Activated T-helper 17 cell treated with anti-CD3 and anti-CD28 coated beads, Interleukin-2, amount 50 U/mL, for 72 hours (primary cell): ENCODE data around the gene OR11L1. TPM values are rescaled to one million over a fixed set of nuclear protein-coding genes. Genes with fewer than 3 reads are reported as not detected.

ENCODE experiments used
- ATAC-seq: fragments of 150-1000 bp; cut with Tn5 transposase; replicated peaks from 2 replicates; pipeline ENCODE4 v1.10.0; 2021; ENCODE audit warnings: mild to moderate bottlenecking, moderate library complexity
- H3K27ac Mint-ChIP-seq: one replicate; pipeline ENCODE4 v1.8.0; 2022; ENCODE audit warnings: mixed read lengths
- H3K27me3 Mint-ChIP-seq: one replicate; pipeline ENCODE4 v1.8.0; 2022; ENCODE audit warnings: mixed read lengths
- H3K36me3 Mint-ChIP-seq: one replicate; pipeline ENCODE4 v1.8.0; 2022; ENCODE audit warnings: low read depth, mild to moderate bottlenecking, mixed read lengths
- H3K4me1 Mint-ChIP-seq: one replicate; pipeline ENCODE4 v1.8.0; 2022; ENCODE audit warnings: mixed read lengths
- H3K4me3 Mint-ChIP-seq: one replicate; pipeline ENCODE4 v1.8.0; 2022; ENCODE audit warnings: mild to moderate bottlenecking, mixed read lengths
- H3K9me3 Mint-ChIP-seq: one replicate; pipeline ENCODE4 v1.8.0; 2022; ENCODE audit warnings: mixed read lengths
- total RNA-seq, 2 donors: library from RNA; stranded (reverse); gene quantifications; one replicate each; pipeline ENCODE4 v1.2.3, GENCODE V29; 2022

OR11L1 gene, protein sequence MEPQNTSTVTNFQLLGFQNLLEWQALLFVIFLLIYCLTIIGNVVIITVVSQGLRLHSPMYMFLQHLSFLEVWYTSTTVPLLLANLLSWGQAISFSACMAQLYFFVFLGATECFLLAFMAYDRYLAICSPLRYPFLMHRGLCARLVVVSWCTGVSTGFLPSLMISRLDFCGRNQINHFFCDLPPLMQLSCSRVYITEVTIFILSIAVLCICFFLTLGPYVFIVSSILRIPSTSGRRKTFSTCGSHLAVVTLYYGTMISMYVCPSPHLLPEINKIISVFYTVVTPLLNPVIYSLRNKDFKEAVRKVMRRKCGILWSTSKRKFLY
- total RNA-seq: not detected

GRCh38 chr1:247841796-247842195 is at the start of gene OR11L1:
Gene OR11L1 (minus strand): TSS chr1:247841896. CDS start chr1:247841896, 0 bp downstream.
- no peak for ATAC-seq
- no peaks in the 10 kb centered on the region for H3K9me3 Mint-ChIP-seq
- H3K4me3 Mint-ChIP-seq: no peak within 1 kb of the TSS
- H3K27ac Mint-ChIP-seq: no peak within 1 kb of the TSS
- no peaks in the 10 kb centered on the region for H3K4me1 Mint-ChIP-seq
- peaks cover 3% of the 10 kb centered on the region for H3K27me3 Mint-ChIP-seq
- no peaks in the 10 kb centered on the region for H3K36me3 Mint-ChIP-seq

DNA sequence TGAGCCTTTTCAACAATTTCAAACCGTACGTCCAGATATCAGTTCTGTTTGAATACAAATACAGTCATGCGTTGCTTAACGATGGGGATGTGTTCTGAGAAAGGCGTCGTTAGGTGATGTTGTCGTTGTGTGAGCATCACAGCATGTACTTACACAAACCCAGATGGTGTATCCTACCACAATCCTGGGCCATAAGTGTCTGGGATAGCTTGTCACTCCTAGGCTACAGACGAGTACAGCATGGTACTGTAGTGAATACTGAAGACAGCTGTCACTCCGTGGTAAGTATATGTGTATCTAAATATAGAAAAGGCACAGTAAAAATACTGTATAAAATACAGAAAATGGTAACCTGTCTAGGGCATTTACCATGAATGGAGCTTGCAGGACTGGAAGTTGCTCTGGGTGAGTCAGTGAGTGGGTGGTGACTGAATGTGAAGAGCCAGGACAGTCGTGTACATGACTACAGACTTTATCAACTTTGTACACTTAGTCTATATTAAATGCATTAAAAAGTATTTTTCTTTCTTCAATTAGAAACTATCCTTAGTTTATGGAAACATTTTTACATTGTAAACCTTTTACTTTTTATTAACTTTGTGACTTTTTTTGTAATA is 43.2 kb upstream of the OR11L1 start:
- no peaks in the 10 kb centered on the region for H3K27me3 Mint-ChIP-seq
- H3K27ac Mint-ChIP-seq: no peak overlapping the region
- no peak overlapping the region for H3K4me3 Mint-ChIP-seq
- ATAC-seq: no peak
- H3K4me1 Mint-ChIP-seq: no peaks in the 10 kb centered on the region
- no peaks in the 10 kb centered on the region for H3K9me3 Mint-ChIP-seq
- no peaks in the 10 kb centered on the region for H3K36me3 Mint-ChIP-seq

DNA sequence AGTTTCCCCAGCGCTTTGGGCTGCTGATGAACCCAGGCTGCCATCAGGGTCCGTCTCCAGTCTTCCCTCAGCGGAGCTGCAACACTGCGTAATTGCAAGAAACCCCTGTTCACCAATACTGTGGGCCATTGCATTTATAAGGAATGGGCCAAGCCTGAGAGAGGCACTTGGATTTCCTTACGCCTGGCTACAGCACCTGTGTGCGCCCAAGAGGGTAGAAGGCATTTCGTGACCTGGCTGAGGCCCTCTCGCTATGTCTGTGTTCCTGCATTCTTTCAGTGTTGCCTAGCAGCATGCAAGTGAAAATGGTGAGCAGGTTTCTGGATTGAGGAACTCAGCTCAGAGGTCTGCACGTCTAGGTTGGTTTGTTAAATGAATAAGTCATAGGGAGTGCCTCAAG is 41.6 kb upstream of the OR11L1 start:
- Mint-ChIP-seq H3K36me3 (no peaks in the 10 kb centered on the region), H3K4me1 (no peaks in the 10 kb centered on the region), H3K4me3 (no peak overlapping the region), H3K27ac (no peak overlapping the region), H3K9me3 (no peaks in the 10 kb centered on the region), H3K27me3 (peaks cover 9% of the 10 kb centered on the region)
- no peak for ATAC-seq

DNA sequence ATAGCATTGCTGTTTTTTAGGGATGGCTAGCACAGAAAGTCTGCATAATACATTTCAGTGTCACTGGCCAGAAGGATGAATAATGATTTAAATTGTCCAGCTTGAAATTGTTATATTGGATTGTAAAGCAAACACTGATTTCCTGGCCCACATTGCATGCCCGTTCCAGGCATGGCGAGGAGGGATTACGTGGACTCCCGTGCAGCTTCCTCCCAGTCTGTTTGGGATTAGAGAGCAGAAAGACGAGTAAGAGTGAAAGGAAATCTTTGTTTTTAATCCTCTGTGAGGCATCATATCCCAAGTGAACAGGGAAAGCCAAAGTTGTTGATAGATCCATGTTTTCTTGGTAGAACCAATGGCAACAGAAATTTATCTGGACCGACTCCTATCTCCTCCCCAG is 23.7 kb upstream of the OR11L1 start:
- H3K27ac Mint-ChIP-seq: no peak overlapping the region
- no peaks in the 10 kb centered on the region for H3K36me3 Mint-ChIP-seq
- H3K9me3 Mint-ChIP-seq: peaks cover 6% of the 10 kb centered on the region
- H3K4me1 Mint-ChIP-seq: no peaks in the 10 kb centered on the region
- H3K4me3 Mint-ChIP-seq: no peak overlapping the region
- H3K27me3 Mint-ChIP-seq: peaks cover 13% of the 10 kb centered on the region
- no peak for ATAC-seq

DNA sequence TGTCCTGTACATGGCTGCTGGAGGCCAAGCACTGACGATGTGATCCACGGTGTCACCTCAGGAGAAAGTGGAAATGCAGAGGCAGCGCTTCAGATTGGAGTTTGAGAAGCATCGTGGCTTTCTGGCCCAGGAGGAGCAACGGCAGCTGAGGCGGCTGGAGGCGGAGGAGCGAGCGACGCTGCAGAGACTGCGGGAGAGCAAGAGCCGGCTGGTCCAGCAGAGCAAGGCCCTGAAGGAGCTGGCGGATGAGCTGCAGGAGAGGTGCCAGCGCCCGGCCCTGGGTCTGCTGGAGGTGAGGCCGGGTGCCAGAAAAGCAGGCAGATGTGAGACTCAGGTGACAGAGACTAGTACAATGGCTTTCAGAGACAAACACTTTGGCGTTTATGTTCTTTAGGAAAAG is 22.9 kb upstream of the OR11L1 start:
- Mint-ChIP-seq H3K4me3 (no peak overlapping the region), H3K9me3 (peaks cover 4% of the 10 kb centered on the region), H3K4me1 (no peaks in the 10 kb centered on the region), H3K27me3 (peaks cover 17% of the 10 kb centered on the region), H3K27ac (no peak overlapping the region), H3K36me3 (no peaks in the 10 kb centered on the region)
- no peak for ATAC-seq

GRCh38 chr1:247862756-247863155 is 21.1 kb upstream of the OR11L1 start:
- Mint-ChIP-seq H3K36me3 (no peaks in the 10 kb centered on the region), H3K4me3 (no peak overlapping the region), H3K4me1 (no peaks in the 10 kb centered on the region), H3K27ac (no peak overlapping the region), H3K27me3 (peaks cover 29% of the 10 kb centered on the region), H3K9me3 (no peaks in the 10 kb centered on the region)
- no peak for ATAC-seq

DNA sequence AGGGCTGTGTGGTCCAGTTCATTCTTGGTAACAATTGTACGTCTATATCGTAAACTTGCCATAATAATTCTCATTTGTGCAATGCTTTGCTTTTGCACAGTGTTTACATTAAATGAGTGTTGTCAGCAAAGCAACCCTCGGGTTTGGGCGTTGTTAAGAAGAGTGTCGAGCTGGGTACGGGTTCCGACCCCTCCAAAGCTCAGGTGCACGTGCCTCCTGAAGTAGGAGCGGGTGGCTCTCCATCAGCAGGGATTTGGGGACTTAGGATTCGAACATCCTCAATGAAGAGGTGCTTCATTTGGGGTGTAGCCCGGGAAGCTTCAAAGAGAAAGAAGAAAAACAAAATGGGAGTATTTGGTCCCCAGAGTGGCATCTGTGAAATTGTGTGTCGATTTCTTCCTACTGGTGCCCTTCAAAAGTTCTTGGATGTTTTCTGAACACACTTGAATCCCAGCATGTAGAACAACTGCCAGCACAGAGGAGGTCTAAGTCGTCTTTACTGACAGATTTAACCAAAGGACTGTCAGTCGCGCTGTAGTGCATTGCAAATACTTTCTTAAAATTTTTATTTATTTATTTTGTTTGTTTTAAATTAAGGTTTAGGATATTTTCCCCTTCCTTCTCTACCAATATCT is 16.4 kb upstream of the OR11L1 start:
- Mint-ChIP-seq H3K36me3 (no peaks in the 10 kb centered on the region), H3K27me3 (peaks cover 45% of the 10 kb centered on the region), H3K4me1 (no peaks in the 10 kb centered on the region), H3K4me3 (peak overlapping the region; percentile 64), H3K9me3 (no peaks in the 10 kb centered on the region), H3K27ac (no peak overlapping the region)
- ATAC-seq: no peak

- peak; percentile 66 for ATAC-seq
- Mint-ChIP-seq H3K4me3 (peak within 1 kb of the TSS; percentile 64), H3K4me1 (no peaks in the 10 kb centered on the region), H3K27ac (no peak within 1 kb of the TSS), H3K36me3 (no peaks in the 10 kb centered on the region), H3K27me3 (peaks cover 46% of the 10 kb centered on the region), H3K9me3 (no peaks in the 10 kb centered on the region)
Measured at GRCh38 chr1:247857069-247857984, 15.6 kb upstream of the OR11L1 start, which contains the start of gene TRIM58. Gene TRIM58 (plus strand): TSS chr1:247857187. CDS start chr1:247857247, 60 bp downstream.

- Mint-ChIP-seq H3K36me3 (no peaks in the 10 kb centered on the region), H3K27ac (no peak overlapping the region), H3K9me3 (no peaks in the 10 kb centered on the region), H3K27me3 (peaks cover 43% of the 10 kb centered on the region), H3K4me1 (no peaks in the 10 kb centered on the region), H3K4me3 (peak overlapping the region; percentile 64)
- ATAC-seq: no peak
Measured at GRCh38 chr1:247855911-247856310, 14.2 kb upstream of the OR11L1 start.

- no peak for ATAC-seq
- Mint-ChIP-seq H3K9me3 (no peaks in the 10 kb centered on the region), H3K4me1 (no peaks in the 10 kb centered on the region)
Measured at GRCh38 chr1:247854899-247855545, 13.3 kb upstream of the OR11L1 start.

GRCh38 chr1:247849616-247850015 is 7.9 kb upstream of the OR11L1 start:
- no peak overlapping the region for H3K27ac Mint-ChIP-seq
- peaks cover 8% of the 10 kb centered on the region for H3K27me3 Mint-ChIP-seq
- no peaks in the 10 kb centered on the region for H3K9me3 Mint-ChIP-seq
- H3K36me3 Mint-ChIP-seq: no peaks in the 10 kb centered on the region
- ATAC-seq: no peak
- H3K4me1 Mint-ChIP-seq: no peaks in the 10 kb centered on the region
- no peak overlapping the region for H3K4me3 Mint-ChIP-seq

More at GRCh38 chr1:247854899-247855545, 13.3 kb upstream of the OR11L1 start:
- Mint-ChIP-seq H3K27me3 (peaks cover 35% of the 10 kb centered on the region), H3K36me3 (no peaks in the 10 kb centered on the region), H3K27ac (no peak overlapping the region), H3K4me3 (no peak overlapping the region)

DNA sequence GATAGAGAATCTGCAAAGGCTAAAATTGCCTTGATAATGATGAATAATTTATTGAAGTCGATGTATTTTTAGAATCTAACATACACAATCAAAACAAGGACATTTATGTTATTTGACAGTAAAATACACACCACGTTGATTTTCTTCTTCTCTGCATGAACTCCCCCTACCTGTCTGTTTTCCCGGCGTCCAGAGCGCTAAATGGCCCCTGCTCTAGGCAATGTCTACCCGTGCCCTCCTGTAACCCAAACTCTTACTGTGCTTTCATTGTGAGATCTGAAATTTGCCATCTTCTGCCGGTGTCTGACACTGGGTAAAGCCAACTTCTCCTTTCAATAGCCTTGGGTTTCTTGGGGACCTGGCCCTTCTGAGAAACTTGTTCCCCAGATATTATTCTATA is 6.7 kb upstream of the OR11L1 start:
- Mint-ChIP-seq H3K27ac (no peak overlapping the region), H3K9me3 (no peaks in the 10 kb centered on the region), H3K36me3 (no peaks in the 10 kb centered on the region), H3K4me3 (no peak overlapping the region), H3K27me3 (peaks cover 7% of the 10 kb centered on the region), H3K4me1 (no peaks in the 10 kb centered on the region)
- no peak for ATAC-seq

DNA sequence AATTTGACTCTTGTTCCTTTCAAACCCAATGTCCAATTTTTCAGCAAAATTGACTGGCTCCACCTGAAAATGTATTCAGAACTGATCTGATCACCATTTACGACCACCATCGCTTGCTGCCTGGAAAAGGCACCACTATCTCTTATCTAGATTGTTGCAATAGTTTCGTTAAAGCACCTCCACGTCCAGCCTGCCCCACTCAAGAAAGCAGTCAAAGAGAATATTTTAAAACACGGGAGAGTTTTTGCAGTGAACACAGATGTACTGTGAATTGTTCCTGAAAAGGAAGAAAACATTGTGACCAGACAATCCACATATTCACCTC is 4.0 kb upstream of the OR11L1 start:
- H3K4me3 Mint-ChIP-seq: no peak overlapping the region
- peaks cover 3% of the 10 kb centered on the region for H3K27me3 Mint-ChIP-seq
- ATAC-seq: no peak
- no peaks in the 10 kb centered on the region for H3K36me3 Mint-ChIP-seq
- H3K27ac Mint-ChIP-seq: no peak overlapping the region
- no peaks in the 10 kb centered on the region for H3K9me3 Mint-ChIP-seq
- no peaks in the 10 kb centered on the region for H3K4me1 Mint-ChIP-seq
